HTR-8/SVneo (cell line): ENCODE measurements around the gene BGN.

Source experiments
- DNase-seq: peaks from one replicate; pipeline ENCODE4 v3.0.0; 2011; ENCODE audit warnings: low spot score, mixed read lengths; ENCODE audit not compliant: insufficient read length
- FAIRE-seq: peaks from 2 replicates; lab custom pipeline; 2011; peaks lifted over from hg19 to GRCh38; lab: Jason Lieb, UNC

BGN gene

GRCh38 chrX:153478746-153479145 is 16.0 kb upstream of the BGN start:
- no peak for FAIRE-seq
- no peak for DNase-seq

- no peak for DNase-seq
- FAIRE-seq, result no peak
Observed at GRCh38 chrX:153481043-153481442, 13.7 kb upstream of the BGN start.

DNA sequence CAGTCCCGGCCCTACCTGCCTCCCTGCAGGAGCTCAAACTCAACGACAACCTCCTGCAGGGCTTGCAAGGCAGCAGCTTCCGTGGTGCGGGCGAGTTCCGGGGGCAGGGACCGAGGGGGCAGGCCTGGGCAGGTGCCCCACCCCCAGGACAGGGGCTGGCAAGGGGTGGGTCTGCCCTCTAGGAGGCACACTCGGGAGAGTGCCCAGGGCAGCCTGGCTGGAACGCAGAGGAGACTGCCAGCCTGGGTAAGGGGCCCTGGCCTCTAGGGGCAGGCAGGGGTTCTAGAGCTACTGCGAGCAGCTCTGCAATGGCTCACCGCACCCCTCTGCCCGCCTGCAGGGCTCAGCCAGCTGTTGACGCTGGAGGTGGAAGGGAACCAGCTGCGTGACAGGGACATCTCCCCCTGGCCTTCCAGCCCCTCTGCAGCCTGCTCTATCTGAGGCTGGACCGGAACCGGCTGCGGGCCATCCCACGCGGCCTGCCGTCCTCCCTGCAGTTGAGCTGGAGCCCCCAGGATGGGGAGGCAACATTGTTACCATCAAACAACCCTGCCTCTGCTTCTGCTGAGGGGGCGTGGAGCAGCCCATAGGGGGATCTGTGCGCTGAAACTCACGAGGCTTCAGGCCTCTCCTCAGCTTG is 12.3 kb upstream of the BGN start:
- FAIRE-seq (no peak), DNase-seq (no peak)

DNA sequence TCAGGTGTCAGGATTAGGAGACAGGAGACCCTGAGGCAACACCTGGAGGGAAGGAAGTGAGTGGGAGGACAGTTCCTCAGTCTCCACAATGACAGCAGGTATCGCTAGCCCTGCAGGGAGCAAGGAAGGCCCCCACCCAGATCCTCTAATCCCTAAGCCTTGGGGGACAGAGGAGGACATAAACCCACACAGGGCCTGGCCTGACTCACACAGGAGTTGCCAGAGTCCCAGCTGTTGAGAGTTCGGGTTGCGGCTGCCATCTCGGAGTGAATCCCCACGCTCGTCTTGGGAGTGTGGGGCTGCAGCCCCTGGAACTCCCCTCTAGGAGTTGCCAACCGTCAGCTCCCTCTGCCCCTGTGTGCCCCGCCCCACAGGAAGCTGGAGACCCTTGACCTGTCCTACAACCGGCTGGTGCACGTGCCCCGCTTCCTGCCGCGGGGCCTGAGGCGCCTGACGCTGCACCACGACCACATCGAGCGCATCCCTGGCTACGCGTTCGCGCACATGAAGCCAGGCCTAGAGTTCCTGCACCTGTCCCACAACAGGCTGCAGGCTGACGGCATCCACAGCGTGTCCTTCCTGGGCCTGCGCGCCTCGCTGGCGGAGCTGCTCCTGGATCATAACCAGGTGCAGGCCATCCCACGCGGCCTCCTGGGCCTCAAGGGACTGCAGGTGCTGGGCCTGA is 9.2 kb upstream of the BGN start:
- FAIRE-seq (no peak), DNase-seq (no peak)

- DNase-seq (no peak), FAIRE-seq (no peak)
Observed at GRCh38 chrX:153486171-153486570, 8.6 kb upstream of the BGN start.

GRCh38 chrX:153487590-153488071 is 7.1 kb upstream of the BGN start:
- DNase-seq (no peak), FAIRE-seq (no peak)

DNA sequence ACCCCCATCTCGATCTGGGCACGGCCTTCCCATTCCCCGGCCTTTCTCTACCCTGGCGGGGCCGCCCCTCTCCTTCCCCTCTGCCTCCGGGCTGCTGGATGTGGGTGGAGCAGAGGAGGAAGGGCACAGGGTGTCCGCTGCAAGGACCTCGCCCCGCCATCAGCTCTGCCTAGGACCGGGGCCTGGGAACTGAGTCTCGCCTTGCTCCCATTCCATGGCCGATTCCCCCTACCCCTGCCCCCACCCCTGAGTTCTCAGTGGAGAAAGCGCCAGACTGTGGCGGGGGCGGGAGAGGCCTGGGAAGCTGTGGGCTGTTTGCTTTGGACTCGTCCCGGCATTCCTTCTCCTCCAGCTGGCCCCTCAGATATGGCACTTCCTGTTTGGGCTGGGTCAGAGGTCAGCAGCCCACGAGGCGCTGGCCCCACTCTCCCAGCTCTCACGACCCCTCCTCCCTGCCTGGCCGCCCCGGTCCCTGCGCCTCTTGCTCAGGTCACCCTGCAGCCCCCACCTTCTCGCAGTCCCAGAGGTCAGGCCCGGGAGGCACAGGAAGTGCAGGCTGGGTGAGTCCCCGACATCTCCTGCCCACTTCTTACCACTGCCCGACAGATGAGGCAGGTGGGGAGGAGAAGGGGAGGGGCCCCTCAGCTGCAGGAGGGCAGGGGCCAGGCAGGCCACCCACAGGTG is 6.4 kb upstream of the BGN start:
- FAIRE-seq (no peak), DNase-seq (no peak)

- FAIRE-seq (no peak), DNase-seq (no peak)
Observed at GRCh38 chrX:153490217-153490930, 4.4 kb upstream of the BGN start.

- DNase-seq, result no peak
- FAIRE-seq, result no peak
Observed at GRCh38 chrX:153491351-153491914, 3.3 kb upstream of the BGN start.

DNA sequence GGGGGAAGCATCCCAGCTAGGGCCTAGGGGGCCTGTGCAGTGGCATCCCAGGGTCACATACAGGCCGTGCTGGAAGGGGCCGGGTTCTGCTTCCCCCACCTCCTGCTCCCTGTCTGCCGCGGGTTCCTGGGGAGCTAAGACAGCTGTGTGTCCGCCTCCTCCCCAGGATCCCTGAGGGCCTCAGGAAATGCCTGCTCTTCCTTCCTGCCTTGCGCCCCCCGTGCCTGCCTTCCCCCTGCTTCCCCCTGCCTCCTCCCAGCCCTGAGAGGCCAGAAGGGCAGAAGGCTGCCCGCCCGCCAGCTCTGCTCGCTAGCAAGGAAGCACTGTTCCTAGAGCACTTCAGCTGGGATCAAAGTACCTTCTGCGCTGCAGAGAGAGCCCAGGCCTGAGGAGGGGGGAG is 2.9 kb upstream of the BGN start:
- FAIRE-seq (no peak), DNase-seq (no peak)

GRCh38 chrX:153492543-153492942 is 2.2 kb upstream of the BGN start:
- FAIRE-seq (no peak), DNase-seq (no peak)

- FAIRE-seq (no peak), DNase-seq (no peak)
Observed at GRCh38 chrX:153493085-153493484, 1.7 kb upstream of the BGN start.

DNA sequence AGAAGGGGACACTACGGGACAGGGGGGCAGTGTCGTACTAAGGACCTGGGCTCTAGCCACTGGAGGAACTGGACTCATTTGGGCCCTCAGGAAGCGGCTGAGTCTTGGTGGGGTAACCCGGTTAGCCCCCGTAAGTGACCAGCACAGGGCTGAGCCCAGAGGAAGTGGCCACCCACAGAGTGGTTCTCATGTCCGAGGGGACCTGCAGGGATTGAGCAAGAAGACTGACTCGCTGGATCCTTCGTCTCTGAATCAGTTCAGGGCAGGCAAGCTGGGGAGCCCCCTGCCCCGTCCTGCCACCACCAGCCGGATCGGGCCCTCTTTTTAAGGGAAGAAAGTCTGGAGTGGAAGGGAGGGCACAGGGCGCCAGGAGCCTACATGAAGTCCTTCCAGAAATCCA is 719 bp upstream of the BGN start:
- DNase-seq, result no peak
- FAIRE-seq, result no peak

GRCh38 chrX:153495362-153495751 is 577 bp downstream of the BGN start:
- FAIRE-seq (no peak), DNase-seq (no peak)

GRCh38 chrX:153495903-153496589 is 1.3 kb downstream of the BGN start:
- FAIRE-seq (no peak), DNase-seq (no peak)

DNA sequence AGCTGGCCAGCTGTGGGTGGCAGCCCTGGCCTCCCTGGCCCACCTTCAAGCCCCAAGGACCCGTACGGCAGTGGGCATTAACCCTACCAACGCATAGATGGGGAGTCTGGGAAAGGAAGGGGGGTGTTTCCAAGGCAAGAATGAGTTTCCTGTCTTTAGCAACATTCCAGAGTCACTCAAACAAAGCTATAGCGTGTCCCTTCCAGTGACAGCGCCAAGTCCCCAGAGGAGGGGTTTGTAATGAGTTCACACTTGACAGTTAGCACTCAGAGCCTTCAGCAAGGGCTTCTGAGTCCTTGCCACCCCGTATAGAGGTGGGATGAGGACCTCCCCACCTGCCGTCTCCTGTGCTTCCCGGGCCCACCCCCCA is 1.8 kb downstream of the BGN start:
- DNase-seq (no peak), FAIRE-seq (no peak)

- FAIRE-seq, result no peak
- DNase-seq, result no peak
Observed at GRCh38 chrX:153498453-153498852, 3.7 kb downstream of the BGN start.

GRCh38 chrX:153499341-153499740 is 4.6 kb downstream of the BGN start:
- DNase-seq, result no peak
- FAIRE-seq, result no peak

GRCh38 chrX:153499876-153500275 is 5.1 kb downstream of the BGN start:
- FAIRE-seq (no peak), DNase-seq (no peak)

GRCh38 chrX:153500676-153501280 is 6.0 kb downstream of the BGN start:
- DNase-seq (no peak), FAIRE-seq (peak; percentile 54)
